ENCODE results near the gene SALL3. TPM values are rescaled to one million over a fixed set of nuclear protein-coding genes. Genes with fewer than 3 reads are reported as not detected.

Gene SALL3
- total RNA-seq, 2 experiments from 2014 or later = not detected

Other genes with a start within 250 kb of the SALL3 start
- gene ATP9B, start 89.6 kb downstream of the SALL3 start, total RNA-seq = 10 to 100 TPM; 19.4 to 20.8 TPM

Measured in activated CD4-positive, alpha-beta T cell treated with anti-CD3 and anti-CD28 coated beads for 36 hours (primary cell).